ENCODE results near the gene NIPA2. TPM values are rescaled to one million over a fixed set of nuclear protein-coding genes. Genes with fewer than 3 reads are reported as not detected.

NIPA2 gene
- total RNA-seq, 2 experiments from 2014 or later, result 113 to 115 TPM

Other genes starting within 250 kb of the NIPA2 start
- gene NIPA1, start 52.0 kb upstream of the NIPA2 start, total RNA-seq, result 10 to 100 TPM; 33.5 to 33.9 TPM
- gene CYFIP1, start 141.7 kb downstream of the NIPA2 start, total RNA-seq, result 10 to 100 TPM; 23.3 to 24.3 TPM
- gene TUBGCP5, start 200.9 kb downstream of the NIPA2 start, total RNA-seq, result 10 to 100 TPM; 20.5 to 21.7 TPM

Data from activated CD8-positive, alpha-beta memory T cell treated with anti-CD3 and anti-CD28 coated beads for 36 hours (primary cell).